Measurements from ENCODE around the gene MTG2. TPM values are rescaled to one million over a fixed set of nuclear protein-coding genes. Genes with fewer than 3 reads are reported as not detected.

Gene MTG2
- total and polyA plus RNA-seq, 2 of the 4 experiments (the other 2 are of a cell fraction), result 11.5 to 25.2 TPM

DNA sequence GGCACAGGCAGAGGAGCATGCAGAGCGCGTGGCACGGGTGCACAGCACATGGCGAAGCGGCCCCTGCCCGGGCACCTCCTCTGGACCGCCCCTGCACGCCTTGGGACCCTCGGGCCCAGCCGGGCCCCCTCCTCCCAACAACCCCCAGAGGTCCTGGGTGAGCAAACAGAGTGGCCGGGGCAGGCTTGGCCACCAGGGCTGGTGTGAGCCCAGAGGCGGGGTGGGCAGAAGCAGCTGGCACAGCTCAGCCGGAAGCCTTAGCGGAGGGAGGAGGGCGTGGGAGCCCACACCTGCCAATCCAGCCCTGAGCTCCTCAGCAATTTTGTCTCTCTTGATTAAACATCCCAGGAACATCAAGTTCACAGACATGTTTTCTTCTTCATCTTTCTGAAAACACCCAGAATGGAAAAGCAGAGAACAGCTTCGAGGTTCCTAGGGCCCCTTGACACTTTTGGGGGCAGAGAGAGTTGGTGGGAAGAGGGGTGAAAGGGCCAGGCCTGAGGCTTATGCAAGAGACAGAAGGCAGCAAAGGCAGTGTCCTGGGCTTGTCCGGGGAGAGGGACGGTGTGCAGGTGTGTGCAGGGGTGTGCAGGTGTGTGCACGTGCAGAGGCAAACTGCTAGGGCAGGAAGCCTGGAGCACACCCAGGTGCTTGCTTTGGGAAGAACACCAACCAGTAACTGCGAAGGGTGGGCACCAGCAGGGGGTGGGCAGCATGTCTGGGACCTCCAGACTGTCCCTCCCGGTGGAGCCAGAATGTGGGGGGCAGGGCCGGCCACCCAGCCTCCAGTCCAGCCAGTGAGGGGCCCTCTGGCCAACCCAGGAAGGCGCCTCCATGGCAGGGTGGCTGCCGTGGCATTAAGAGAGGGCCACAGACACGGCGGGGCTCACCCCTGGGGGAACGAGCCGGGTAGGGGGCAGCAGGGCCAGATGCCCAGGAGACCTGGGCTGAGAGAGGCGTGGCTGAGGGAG, 32.5 kb downstream of the MTG2 start:
- DNase-seq (no peak), ATAC-seq (ENCODE audit: low read depth) (no peak)
- Histone ChIP-seq H2AFZ (replicated peaks; ENCODE audit: low read length, poor library complexity) (no peak overlapping the region), H3K36me3 (ENCODE audit: control insufficient read depth, insufficient read depth, low read length) (no peaks in the 10 kb centered on the region), H4K20me1 (ENCODE audit: insufficient read depth, low read length) (peaks cover 8% of the 10 kb centered on the region), H3K4me1 (ENCODE audit: control insufficient read depth, insufficient read depth, low read length) (no peaks in the 10 kb centered on the region), H2BK15ac (ENCODE audit: low read depth, low read length) (no peak overlapping the region), H3K23ac (ENCODE audit: low read depth, low read length) (no peak overlapping the region), H3K4me2 (ENCODE audit: low read depth, low read length) (no peak overlapping the region), H2BK120ac (ENCODE audit: low read depth, low read length) (no peak overlapping the region), H4K5ac (ENCODE audit: low read depth, low read length) (no peak overlapping the region), H3K27ac (ENCODE audit: insufficient read depth, low read length) (no peak overlapping the region), H3K9ac (ENCODE audit: low read depth, low read length) (no peak overlapping the region), H2BK5ac (ENCODE audit: low read depth, low read length, poor library complexity, severe bottlenecking) (no peak overlapping the region), H3K14ac (replicated peaks; ENCODE audit: low read depth, low read length) (no peak overlapping the region), H2AK9ac (replicated peaks; ENCODE audit: low read depth, low read length, poor library complexity) (no peak overlapping the region), H4K91ac (ENCODE audit: insufficient read depth, low read depth, low read length) (no peak overlapping the region), H3K9me3 (ENCODE audit: control insufficient read depth, insufficient read depth, low read length) (no peaks in the 10 kb centered on the region), H2BK20ac (ENCODE audit: low read depth, low read length) (no peak overlapping the region), H3K9me1 (ENCODE audit: insufficient read depth, low read length) (no peaks in the 10 kb centered on the region), H3K27me3 (ENCODE audit: control insufficient read depth, insufficient read depth, low read length) (peaks cover 61% of the 10 kb centered on the region), H3K56ac (ENCODE audit: extremely low read depth, insufficient read depth, low read length) (no peak overlapping the region), H2AK5ac (ENCODE audit: low read depth, low read length) (no peak overlapping the region), H3K79me1 (ENCODE audit: low read depth in 1 of 2, low read length in 2 of 2) (no peaks in the 10 kb centered on the region), H3K4ac (ENCODE audit: low read depth, low read length) (no peak overlapping the region), H3K18ac (ENCODE audit: low read depth, low read length) (no peak overlapping the region), H3K4me3 (ENCODE audit: insufficient read depth, low read depth, low read length) (no peak overlapping the region), H4K8ac (ENCODE audit: low read depth in 2 of 2, low read length in 2 of 2) (no peak overlapping the region)
- intact Hi-C loops (cut with micrococcal nuclease), result no loop called here
- ChIA-PET CTCF (no interaction called here), POLR2A (ENCODE audit: unreplicated experiment) (no interaction called here)
- in situ Hi-C loops (cut with MboI; ENCODE audit: low sequenced_read_pairs), result no loop called here
- dilution Hi-C loops (cut with HindIII; ENCODE audit: low sequenced_read_pairs, unreplicated experiment), result no loop called here
- WGBS, 2 experiments (ENCODE audit: extremely low coverage in 2 of 2, insufficient read length in 1 of 2), result 65% methylated on average over 14 of the region's 29 CpGs; no CpG with 5 or more reads in 1 of the 2 experiments
- BruUV-seq (replicated peaks), result no TSS peak
- TF ChIP-seq CEBPB (IDR thresholded peaks at IDR 0.05; ENCODE audit: low read depth, low read length) (no peak), MAZ (IDR thresholded peaks at IDR 0.05; ENCODE audit: borderline replicate concordance, low read depth, low read length) (no peak), RCOR1 (IDR thresholded peaks at IDR 0.05; ENCODE audit: insufficient replicate concordance, low read length) (no peak), RAD21 (IDR thresholded peaks at IDR 0.05; ENCODE audit: low read length) (no peak), CHD1 (IDR thresholded peaks at IDR 0.05; ENCODE audit: low read depth, low read length) (no peak), RFX5 (IDR thresholded peaks at IDR 0.05; ENCODE audit: low read depth, low read length) (no peak), POLR2A (IDR thresholded peaks at IDR 0.05; ENCODE audit: low read depth, low read length) (no peak), BHLHE40 (IDR thresholded peaks at IDR 0.05; ENCODE audit: low read depth, low read length) (no peak), MAFK (IDR thresholded peaks at IDR 0.05; ENCODE audit: low read depth, low read length) (no peak), MXI1 (IDR thresholded peaks at IDR 0.05; ENCODE audit: borderline replicate concordance, low read depth, low read length) (no peak), FOS (IDR thresholded peaks at IDR 0.05; ENCODE audit: low read depth, low read length) (no peak), SMC3 (IDR thresholded peaks at IDR 0.05; ENCODE audit: low read depth, low read length) (no peak)
- TF ChIP-seq, protein P1, sequence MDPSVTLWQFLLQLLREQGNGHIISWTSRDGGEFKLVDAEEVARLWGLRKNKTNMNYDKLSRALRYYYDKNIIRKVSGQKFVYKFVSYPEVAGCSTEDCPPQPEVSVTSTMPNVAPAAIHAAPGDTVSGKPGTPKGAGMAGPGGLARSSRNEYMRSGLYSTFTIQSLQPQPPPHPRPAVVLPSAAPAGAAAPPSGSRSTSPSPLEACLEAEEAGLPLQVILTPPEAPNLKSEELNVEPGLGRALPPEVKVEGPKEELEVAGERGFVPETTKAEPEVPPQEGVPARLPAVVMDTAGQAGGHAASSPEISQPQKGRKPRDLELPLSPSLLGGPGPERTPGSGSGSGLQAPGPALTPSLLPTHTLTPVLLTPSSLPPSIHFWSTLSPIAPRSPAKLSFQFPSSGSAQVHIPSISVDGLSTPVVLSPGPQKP (IDR thresholded peaks at IDR 0.05; ENCODE audit: borderline replicate concordance, low read depth, low read length), result no peak
- TF ChIP-seq, protein P2, sequence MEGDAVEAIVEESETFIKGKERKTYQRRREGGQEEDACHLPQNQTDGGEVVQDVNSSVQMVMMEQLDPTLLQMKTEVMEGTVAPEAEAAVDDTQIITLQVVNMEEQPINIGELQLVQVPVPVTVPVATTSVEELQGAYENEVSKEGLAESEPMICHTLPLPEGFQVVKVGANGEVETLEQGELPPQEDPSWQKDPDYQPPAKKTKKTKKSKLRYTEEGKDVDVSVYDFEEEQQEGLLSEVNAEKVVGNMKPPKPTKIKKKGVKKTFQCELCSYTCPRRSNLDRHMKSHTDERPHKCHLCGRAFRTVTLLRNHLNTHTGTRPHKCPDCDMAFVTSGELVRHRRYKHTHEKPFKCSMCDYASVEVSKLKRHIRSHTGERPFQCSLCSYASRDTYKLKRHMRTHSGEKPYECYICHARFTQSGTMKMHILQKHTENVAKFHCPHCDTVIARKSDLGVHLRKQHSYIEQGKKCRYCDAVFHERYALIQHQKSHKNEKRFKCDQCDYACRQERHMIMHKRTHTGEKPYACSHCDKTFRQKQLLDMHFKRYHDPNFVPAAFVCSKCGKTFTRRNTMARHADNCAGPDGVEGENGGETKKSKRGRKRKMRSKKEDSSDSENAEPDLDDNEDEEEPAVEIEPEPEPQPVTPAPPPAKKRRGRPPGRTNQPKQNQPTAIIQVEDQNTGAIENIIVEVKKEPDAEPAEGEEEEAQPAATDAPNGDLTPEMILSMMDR (conservative IDR thresholded peaks at IDR 0.05; ENCODE audit: low read depth, low read length), result no peak
- TF ChIP-seq, protein P3, sequence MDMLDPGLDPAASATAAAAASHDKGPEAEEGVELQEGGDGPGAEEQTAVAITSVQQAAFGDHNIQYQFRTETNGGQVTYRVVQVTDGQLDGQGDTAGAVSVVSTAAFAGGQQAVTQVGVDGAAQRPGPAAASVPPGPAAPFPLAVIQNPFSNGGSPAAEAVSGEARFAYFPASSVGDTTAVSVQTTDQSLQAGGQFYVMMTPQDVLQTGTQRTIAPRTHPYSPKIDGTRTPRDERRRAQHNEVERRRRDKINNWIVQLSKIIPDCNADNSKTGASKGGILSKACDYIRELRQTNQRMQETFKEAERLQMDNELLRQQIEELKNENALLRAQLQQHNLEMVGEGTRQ (IDR thresholded peaks at IDR 0.05; ENCODE audit: low read depth, low read length), result no peak

Data from IMR-90 (cell line).